Prostate gland (tissue), 2 donors: Measurements from ENCODE around the gene GRIK3. TPM values are rescaled to one million over a fixed set of nuclear protein-coding genes. Genes with fewer than 3 reads are reported as not detected.

Experiments used
- DNase-seq: peaks from one replicate; pipeline ENCODE4 v3.0.0-alpha.2; 2019; ENCODE audit warnings: low spot score
- H3K27ac ChIP-seq, 2 donors: fragments of 200-600 bp; sonication (generic); 2 replicates each; pipeline ENCODE4 v1.5.1; 2017 to 2019
- H3K27me3 ChIP-seq: fragments of 200-600 bp; sonication (generic); replicated peaks from 2 replicates; pipeline ENCODE4 v1.5.1; 2019; ENCODE audit not compliant: insufficient read depth
- H3K36me3 ChIP-seq, 2 donors: fragments of 200-600 bp; sonication (generic); 1 replicate in 1 of 2; 2 replicates in 1 of 2; pipeline versions ENCODE4 v1.5.1 to v1.8.1; 2017 to 2019
- H3K4me1 ChIP-seq: fragments of 200-600 bp; sonication (generic); replicated peaks from 2 replicates; pipeline ENCODE4 v1.5.1; 2019
- H3K4me3 ChIP-seq, 2 donors: fragments of 200-600 bp; sonication (generic); 2 replicates each; pipeline ENCODE4 v1.5.1; 2017 to 2019
- H3K9me3 ChIP-seq: fragments of 200-600 bp; sonication (generic); 2 replicates; pipeline ENCODE4 v1.5.1; 2017
- POLR2A ChIP-seq: fragments of 450-650 bp; IDR thresholded peaks from one replicate; pipeline ENCODE4 v1.6.1; 2016; ENCODE audit warnings: antibody characterized with exemption, mild to moderate bottlenecking
- POLR2AphosphoS5 ChIP-seq: sonication (generic); formaldehyde crosslinking; IDR thresholded peaks from one replicate; pipeline ENCODE4 v1.6.1; 2017; ENCODE audit warnings: antibody characterized with exemption
- WGBS: methylation state at CpG from one replicate; pipeline ENCODE4 v1.1.5; 2018; 5-methylcytosine and 5-hydroxymethylcytosine counted together
- intact Hi-C: fragments of 100-400 bp; cut with DNase I; formaldehyde crosslinking; loops from one replicate; pipeline ENCODE4 v1.14.2; 2022
- total RNA-seq, 2 donors: library from RNA; depleted of rRNA; stranded (reverse); fragments of >200 nt; gene quantifications; one replicate each; pipeline ENCODE4 v1.1.0, GENCODE V29; 2016
- TF ChIP-seq, protein P1 (sequence below), 4 experiments: fragments of 200-600 bp in 2 of 4; fragments of 450-650 bp in 2 of 4; sonication (generic) in 2 of 4; IDR thresholded peaks; 1 replicate in 3 of 4; 2 replicates in 1 of 4; pipeline ENCODE4 v1.5.1; 2016 to 2019; ENCODE audit warnings: antibody characterized with exemption in 4 of 4, mild to moderate bottlenecking in 2 of 4, moderate library complexity in 2 of 4

The GRIK3 gene
- total RNA-seq, 2 donors from 2014 or later = 0.36 to 5.9 TPM

DNA sequence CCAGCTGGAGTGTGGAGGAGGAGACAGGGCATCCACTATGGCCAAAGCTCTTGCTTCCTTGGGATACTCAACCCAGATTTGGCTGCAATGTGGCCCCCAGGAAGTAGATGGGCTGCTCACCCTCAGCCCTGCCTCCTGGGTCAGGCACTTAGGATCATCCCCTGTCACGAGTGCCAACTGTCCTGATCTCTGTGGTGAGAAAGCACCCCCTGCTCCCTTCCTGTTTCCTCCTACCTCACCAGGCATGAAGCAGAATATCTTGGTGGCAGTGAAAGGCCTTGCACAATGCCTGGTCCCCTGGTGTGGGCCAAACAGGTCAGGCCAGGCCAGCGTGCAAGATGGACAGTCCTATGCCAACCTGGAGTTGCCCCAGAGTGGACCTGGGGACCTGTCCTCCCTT lies 211.7 kb downstream of the GRIK3 start:
- Histone ChIP-seq H3K36me3 (no peaks in the 10 kb centered on the region), H3K27ac (no peak overlapping the region), H3K4me3 (no peak overlapping the region), H3K4me1 (no peaks in the 10 kb centered on the region), H3K27me3 (no peaks in the 10 kb centered on the region), H3K9me3 (no peaks in the 10 kb centered on the region)
- DNase-seq = no peak
- TF ChIP-seq POLR2A (no peak), POLR2AphosphoS5 (no peak)
- TF ChIP-seq, protein P1, sequence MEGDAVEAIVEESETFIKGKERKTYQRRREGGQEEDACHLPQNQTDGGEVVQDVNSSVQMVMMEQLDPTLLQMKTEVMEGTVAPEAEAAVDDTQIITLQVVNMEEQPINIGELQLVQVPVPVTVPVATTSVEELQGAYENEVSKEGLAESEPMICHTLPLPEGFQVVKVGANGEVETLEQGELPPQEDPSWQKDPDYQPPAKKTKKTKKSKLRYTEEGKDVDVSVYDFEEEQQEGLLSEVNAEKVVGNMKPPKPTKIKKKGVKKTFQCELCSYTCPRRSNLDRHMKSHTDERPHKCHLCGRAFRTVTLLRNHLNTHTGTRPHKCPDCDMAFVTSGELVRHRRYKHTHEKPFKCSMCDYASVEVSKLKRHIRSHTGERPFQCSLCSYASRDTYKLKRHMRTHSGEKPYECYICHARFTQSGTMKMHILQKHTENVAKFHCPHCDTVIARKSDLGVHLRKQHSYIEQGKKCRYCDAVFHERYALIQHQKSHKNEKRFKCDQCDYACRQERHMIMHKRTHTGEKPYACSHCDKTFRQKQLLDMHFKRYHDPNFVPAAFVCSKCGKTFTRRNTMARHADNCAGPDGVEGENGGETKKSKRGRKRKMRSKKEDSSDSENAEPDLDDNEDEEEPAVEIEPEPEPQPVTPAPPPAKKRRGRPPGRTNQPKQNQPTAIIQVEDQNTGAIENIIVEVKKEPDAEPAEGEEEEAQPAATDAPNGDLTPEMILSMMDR (IDR thresholded peaks at IDR 0.05) = no peak
- intact Hi-C loops = no loop called here
- WGBS = 64% methylated on average over 2 of the region's 2 CpGs

DNA sequence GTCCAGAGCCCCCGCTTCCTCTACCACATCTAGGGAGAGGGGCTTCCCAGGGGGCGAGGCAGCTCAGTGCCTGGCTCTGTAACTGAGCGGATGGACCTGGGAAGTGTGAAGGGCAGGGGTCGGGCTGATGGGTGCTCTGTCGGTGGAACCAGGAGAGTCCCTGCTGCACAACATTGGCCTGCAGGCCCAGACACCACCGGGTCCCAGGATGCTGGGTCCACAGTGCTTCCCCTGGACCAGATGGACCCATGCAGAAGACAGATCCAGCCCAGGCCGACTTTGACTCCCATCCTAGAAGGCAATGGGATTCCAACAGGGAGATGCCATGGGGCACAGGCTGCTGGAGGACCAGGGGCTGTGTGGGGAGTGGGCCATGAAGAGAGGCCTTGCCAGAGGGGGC lies 212.9 kb downstream of the GRIK3 start:
- 89% methylated on average over 7 of the region's 7 CpGs for WGBS
- intact Hi-C loops = no loop called here
- no peaks in the 10 kb centered on the region for H3K4me1 ChIP-seq
- no peaks in the 10 kb centered on the region for H3K36me3 ChIP-seq
- no peak for TF ChIP-seq POLR2A
- no peak overlapping the region for H3K4me3 ChIP-seq
- H3K27ac ChIP-seq = no peak overlapping the region
- DNase-seq = no peak
- H3K9me3 ChIP-seq = no peaks in the 10 kb centered on the region
- H3K27me3 ChIP-seq = no peaks in the 10 kb centered on the region

DNA sequence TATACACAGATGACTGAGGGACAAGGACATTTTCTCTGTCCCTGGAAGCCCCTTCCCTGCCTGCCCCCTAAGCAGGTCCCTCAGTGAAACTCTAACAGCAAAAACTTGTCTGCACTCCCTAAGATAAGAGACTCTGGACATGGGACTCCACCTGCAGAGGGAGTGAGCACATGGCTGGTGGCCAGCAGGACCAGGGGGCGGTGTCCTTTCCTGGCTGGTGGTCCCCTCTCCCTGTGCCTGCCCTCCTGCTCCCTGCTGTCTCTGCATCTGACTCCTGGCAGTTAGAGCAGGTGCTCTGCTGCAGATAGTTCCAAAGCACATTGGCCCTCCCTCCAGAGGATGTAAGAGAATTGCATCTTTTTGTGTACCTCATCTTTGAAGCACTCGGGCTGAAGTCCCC lies 215.5 kb downstream of the GRIK3 start:
- TF ChIP-seq POLR2A (no peak), POLR2AphosphoS5 (no peak)
- TF ChIP-seq, protein P1 (IDR thresholded peaks at IDR 0.05) = no peak
- H3K36me3 ChIP-seq = no peaks in the 10 kb centered on the region
- no peak overlapping the region for H3K27ac ChIP-seq
- 58% methylated on average over 2 of the region's 2 CpGs for WGBS
- no peaks in the 10 kb centered on the region for H3K4me1 ChIP-seq
- intact Hi-C loops = no loop called here
- DNase-seq = no peak
- no peaks in the 10 kb centered on the region for H3K9me3 ChIP-seq
- no peak overlapping the region for H3K4me3 ChIP-seq
- no peaks in the 10 kb centered on the region for H3K27me3 ChIP-seq

DNA sequence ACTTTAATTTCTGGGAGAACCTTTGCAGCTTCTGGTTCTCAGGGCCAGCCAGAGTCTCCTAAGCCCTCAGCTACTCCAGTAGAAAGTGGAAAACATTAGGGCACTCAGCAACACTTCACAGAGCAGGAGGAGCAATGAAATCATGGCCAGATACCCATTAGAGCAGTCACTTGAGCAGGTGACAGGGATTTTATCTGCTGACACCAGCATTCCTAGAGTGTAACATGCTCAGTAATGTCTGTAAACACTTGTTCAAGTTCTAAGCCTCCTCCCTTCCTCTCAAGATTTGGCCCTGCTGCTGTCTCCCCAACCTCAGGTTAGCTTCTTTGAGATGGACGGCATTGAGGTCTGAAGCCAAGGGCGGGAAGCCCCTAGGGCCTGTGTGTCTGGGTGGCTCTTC lies 218.0 kb downstream of the GRIK3 start:
- Histone ChIP-seq H3K27me3 (no peaks in the 10 kb centered on the region), H3K9me3 (no peaks in the 10 kb centered on the region), H3K4me1 (no peaks in the 10 kb centered on the region), H3K27ac (no peak overlapping the region), H3K36me3 (no peaks in the 10 kb centered on the region), H3K4me3 (no peak overlapping the region)
- intact Hi-C loops = no loop called here
- 85% methylated on average over 2 of the region's 2 CpGs for WGBS
- DNase-seq = no peak
- no peak for TF ChIP-seq POLR2AphosphoS5
- no peak for TF ChIP-seq POLR2A
- TF ChIP-seq, protein P1 (IDR thresholded peaks at IDR 0.05) = no peak

DNA sequence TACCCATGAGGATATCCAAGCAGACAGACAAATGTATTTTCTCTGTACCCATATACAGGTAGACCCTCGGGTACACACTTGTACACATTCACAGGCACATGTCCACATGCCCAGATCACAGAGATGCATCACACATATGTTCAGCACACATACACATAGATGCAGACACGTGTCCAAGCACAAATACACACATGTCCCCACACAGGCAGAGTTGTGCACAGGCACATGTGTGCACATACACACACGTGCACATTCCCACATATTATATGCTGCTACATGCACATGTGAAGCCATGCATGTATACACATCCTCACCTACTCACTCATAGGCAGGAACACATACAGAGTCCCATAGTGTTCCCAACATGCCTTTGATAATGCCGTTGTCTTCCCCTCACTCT lies 219.5 kb downstream of the GRIK3 start:
- intact Hi-C loops = no loop called here
- DNase-seq = no peak
- no peaks in the 10 kb centered on the region for H3K36me3 ChIP-seq
- no peaks in the 10 kb centered on the region for H3K27me3 ChIP-seq
- H3K9me3 ChIP-seq = no peaks in the 10 kb centered on the region
- H3K27ac ChIP-seq = no peak overlapping the region
- WGBS = 81% methylated on average over 4 of the region's 4 CpGs
- no peak overlapping the region for H3K4me3 ChIP-seq
- TF ChIP-seq POLR2A = no peak
- TF ChIP-seq POLR2AphosphoS5 = no peak
- TF ChIP-seq, protein P1 (IDR thresholded peaks at IDR 0.05) = no peak
- no peaks in the 10 kb centered on the region for H3K4me1 ChIP-seq

DNA sequence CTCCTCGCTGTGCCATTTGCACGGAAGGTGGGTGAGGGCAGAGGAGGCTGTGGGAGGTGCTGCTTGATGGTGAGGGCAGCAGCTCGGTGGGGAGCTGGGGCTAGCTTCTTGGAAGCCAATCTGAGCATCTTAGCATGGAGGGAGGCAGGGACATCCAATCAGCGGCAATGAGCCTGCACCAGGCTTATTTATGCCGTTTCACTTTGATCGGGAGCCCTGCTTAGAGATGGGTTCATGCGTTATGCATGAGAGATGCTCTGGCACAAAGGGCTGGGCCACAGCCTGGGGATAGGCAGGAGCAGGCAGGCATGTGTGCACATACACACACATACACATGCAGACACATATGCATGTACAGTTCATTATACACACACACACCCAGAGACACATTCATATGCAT lies 220.2 kb downstream of the GRIK3 start:
- H3K4me1 ChIP-seq = no peaks in the 10 kb centered on the region
- WGBS = 87% methylated on average over 7 of the region's 7 CpGs
- TF ChIP-seq POLR2AphosphoS5 = no peak
- no peak for TF ChIP-seq POLR2A
- TF ChIP-seq, protein P1 (IDR thresholded peaks at IDR 0.05) = no peak
- no peaks in the 10 kb centered on the region for H3K36me3 ChIP-seq
- H3K4me3 ChIP-seq = no peak overlapping the region
- H3K27ac ChIP-seq = no peak overlapping the region
- DNase-seq = no peak
- intact Hi-C loops = no loop called here
- H3K27me3 ChIP-seq = no peaks in the 10 kb centered on the region
- no peaks in the 10 kb centered on the region for H3K9me3 ChIP-seq
